ENCODE results near the gene PSMB4.
"Not testable (repeated sequence)": the region's sequence is repeated elsewhere in the genome, so short reads cannot be mapped to it uniquely, and the experiment has no call there.

Gene PSMB4

GRCh38 chr1:151386002-151386401 is 13.4 kb upstream of the PSMB4 start:
- no peak for DNase-seq (ENCODE audit: low read depth in 3 of 3)

DNA sequence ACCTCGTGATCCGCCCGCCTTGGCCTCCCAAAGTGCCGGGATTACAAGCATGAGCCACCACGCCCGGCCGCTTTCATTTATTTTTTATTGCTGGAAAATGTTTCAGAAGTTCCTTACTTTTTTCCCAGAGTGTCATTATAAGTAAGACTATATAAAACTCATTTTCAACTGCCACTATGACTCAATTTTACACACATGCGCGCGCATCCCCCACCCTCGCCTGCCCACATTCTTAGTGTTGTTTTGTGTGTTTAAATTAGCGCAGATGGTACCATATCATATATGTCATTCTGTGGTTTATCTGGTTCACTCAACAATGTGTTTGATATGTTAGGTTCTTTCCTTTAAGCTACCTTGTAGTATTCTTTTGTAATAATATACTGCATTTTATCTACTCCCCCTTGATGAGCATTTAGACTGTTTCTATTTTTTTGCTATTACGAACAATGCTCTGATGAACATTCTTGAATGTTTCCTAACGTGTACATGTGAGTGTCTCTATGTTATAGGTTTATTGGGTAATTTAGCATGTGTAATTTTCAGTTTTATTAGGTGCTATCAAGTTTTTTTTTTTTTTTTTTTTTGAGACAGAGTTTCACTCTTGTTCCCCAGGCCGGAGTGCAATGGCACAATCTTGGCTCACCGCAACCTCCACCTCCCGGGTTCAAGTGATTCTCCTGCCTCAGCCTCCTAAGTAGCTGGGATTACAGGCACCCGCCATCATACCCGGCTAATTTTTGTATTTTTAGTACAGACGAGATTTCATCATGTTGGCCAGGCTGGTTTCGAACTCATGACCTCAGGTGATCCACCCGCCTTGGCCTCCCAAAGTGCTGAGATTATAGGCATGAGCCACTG is 8.9 kb upstream of the PSMB4 start:
- not testable (repeated sequence) for DNase-seq (ENCODE audit: low read depth in 3 of 3)

DNA sequence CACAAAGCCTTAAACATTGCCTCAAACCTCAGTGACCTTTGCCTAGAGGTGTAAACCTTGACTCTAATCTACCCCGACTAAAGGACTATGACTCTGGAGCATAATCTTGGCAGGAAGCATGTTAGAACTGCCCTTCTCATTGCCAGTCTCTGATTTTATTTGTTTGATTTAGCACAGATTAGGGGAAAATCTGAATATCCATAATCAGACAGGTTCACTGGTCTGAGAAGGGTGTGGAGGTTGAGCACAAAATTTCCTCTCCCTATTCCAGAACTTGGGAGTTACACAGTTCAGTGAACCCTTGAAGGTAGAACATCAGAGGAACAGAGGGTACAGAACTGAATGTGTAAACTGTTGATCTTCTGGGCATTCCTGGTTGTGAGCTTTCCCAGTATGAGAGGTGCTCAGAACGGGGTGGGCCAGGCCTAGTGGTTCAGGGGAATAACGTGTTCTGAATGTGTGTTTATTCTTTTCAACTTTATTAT is 8.3 kb upstream of the PSMB4 start:
- no peak for DNase-seq (ENCODE audit: low read depth in 3 of 3)

- no peak for DNase-seq (ENCODE audit: low read depth in 3 of 3)
Measured at GRCh38 chr1:151393583-151393982, 5.8 kb upstream of the PSMB4 start.

DNA sequence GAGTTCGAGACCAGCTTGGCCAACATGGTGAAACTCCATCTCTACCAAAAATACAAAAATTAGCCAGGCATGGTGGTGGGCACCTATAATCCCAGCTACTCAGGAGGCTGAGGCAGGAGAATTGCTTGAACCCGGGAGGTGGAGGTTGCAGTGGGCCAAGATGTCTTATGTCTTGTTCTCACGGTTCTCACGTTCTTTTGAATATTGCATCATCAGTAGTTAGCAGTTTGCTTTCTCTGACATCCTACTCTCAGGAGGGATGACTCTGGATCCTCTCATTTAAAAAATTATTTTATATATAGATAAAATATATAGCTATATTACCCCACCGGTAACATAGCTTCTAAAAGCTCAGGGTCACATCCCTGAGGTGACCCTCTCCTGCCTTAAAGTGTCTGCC is 3.1 kb upstream of the PSMB4 start:
- DNase-seq (ENCODE audit: low read depth in 3 of 3), result not testable (repeated sequence)

DNA sequence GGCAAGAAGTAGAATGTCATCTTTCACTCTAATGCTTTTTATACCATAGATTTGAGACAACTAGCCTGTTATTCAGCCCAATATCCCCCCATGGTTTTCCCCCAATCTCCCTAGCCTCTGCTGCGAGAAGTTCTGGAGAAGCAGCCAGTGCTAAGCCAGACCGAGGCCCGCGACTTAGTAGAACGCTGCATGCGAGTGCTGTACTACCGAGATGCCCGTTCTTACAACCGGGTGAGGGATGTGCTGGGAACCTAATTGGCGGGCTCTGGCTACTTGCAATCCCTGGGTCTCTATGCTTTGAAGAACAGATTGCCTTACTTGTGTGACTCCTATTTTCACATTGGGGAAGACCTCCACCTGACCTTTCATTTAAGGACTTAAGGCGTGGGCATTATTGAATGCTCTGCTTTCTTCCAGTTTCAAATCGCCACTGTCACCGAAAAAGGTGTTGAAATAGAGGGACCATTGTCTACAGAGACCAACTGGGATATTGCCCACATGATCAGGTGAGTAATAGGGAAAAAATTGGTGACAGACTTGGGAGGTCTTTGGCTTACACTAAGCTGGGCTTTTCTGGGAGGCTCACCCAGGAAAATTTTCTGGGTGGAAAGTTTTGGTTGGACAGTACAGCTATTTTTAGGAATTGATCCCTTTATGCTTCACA is 1.9 kb downstream of the PSMB4 start:
- DNase-seq (ENCODE audit: low read depth in 3 of 3), result no peak

DNA sequence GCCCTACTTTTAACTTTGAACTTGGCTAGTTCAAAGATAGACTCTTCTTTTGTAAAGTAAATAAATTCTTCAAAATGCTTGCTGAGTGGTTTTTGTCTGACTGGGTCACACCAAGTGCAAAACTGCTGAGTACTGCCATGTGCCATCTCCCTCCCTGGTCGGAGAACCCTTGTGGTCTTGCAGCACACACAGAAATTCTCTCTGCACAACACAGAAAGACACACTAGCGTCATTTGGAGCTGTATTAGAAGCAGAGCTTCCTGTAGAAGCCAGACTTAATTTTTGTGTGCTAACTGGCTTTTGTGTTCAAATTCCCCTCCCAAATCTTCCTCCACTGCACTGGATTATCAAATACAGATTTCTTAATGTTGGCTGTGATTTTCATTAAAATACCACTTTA is 2.5 kb downstream of the PSMB4 start:
- DNase-seq (ENCODE audit: low read depth in 3 of 3), result no peak

DNA sequence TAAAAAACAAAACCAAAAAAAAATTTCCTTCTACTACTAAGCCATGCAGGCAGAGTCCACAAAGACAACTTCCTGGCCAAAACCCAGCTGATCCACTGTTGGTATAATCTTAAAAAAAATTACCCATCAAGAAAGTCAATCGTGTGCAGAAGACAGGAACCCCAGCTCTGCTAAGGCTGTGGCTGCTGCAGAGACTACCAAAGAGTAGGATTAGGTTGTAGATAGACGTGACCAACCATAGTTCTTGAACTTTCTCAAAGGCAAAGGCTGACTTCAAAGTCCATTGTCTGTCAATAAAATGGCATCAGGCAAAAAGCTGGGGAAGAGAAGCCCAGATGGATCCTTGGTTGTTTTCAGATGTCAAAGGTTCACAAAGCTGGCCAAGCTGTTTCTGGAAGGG is 3.4 kb downstream of the PSMB4 start:
- no peak for DNase-seq (ENCODE audit: low read depth in 3 of 3)

DNA sequence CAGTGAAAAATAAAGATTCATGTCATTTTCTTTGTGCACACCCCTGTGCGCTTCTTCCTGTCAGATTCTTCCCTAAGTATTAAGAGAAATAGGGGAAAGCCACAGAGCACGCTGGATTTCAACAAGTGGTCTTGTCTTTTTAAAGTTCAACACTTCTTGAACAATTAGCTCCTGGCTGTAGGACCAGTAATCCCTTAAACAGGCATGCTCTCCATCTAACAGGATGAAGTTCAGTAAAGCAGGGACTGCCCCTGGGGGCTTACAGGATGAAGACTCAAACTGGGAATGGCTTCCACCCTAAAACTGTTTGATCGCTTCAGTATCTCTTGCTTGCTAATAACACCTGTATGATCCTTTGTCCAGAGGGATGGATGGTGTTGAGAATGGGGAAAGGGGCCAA is 4.2 kb downstream of the PSMB4 start:
- no peak for DNase-seq (ENCODE audit: low read depth in 3 of 3)

DNA sequence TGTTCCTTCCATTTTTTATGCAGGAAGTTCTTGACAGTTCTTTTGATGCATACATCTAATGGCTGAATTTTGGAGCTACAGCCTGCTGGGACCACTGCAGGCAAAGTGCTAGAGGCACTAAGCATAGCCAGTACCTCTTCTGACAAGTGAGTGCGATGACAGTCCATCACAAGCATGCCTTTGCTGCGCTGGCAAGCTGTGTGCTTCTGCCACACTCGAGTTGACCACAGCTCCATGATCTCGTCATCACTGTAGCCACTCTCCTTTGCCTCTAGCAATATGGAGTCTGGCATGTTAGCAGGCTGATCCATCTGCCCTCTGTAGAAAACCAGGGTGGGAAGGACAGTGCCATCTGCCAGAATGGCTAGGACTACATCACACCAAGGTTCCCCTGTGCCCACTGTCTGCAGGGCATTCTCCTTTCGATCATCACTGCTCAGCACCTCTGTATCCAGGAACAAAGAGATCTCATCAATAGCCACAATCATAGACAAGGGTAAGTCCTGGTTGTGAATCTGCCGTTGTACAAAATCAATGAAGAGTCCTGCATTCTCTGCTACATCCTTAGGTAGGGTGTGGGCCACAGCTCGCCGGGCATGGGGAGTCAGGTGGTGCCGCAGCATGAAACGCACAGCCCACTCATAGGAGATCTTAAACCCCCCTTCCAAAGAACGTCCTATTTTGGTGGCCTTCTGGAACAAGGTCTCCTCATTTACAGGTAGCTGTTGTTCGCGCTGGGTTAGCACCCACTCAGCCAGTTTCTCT is 6.0 kb downstream of the PSMB4 start:
- no peak for DNase-seq (ENCODE audit: low read depth in 3 of 3)

DNA sequence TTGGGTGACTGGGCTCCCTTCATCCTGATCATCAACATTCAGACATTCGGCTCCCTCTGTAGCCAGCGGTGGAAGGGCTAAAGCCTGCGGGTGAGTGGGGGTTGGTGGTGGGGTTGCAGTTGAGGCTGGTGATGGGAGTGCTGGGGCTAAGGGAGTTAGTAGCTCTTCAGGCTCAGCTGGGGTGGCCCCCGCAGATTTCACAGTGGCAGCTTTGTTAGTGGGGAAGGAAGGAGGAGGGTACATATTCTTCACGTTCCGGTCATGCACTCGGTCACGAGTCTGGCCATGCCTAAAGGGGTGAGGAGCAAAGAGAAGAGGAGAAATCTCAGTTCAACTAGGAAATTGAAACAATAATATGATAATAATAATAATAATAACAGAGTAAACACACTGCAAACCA is 6.8 kb downstream of the PSMB4 start:
- DNase-seq (ENCODE audit: low read depth in 3 of 3), result no peak

GRCh38 chr1:151407304-151407703 is 7.9 kb downstream of the PSMB4 start:
- no peak for DNase-seq (ENCODE audit: low read depth in 3 of 3)

- DNase-seq (ENCODE audit: low read depth in 3 of 3), result no peak
Measured at GRCh38 chr1:151408891-151409290, 9.5 kb downstream of the PSMB4 start.

DNA sequence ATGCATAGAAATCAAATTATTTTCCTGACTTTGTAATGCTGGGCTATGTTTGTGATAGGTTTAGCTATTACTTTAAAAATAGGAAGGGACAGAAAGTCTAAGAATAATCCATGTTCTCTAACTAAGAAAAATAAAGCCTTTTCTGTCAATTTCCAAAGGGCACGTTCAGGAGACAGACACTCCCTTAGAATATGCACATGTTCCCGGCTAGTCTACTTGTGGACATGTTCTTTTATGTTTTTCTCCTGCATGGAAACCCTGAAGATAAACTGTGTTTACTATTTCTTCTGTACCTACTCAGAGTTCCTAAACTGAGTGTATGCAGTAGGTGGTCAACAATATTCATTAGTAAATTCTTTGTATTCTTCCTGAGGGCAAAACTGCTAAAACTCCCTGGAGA is 12.5 kb downstream of the PSMB4 start:
- no peak for DNase-seq (ENCODE audit: low read depth in 3 of 3)

- no peak for DNase-seq (ENCODE audit: low read depth in 3 of 3)
Measured at GRCh38 chr1:151416231-151416630, 16.9 kb downstream of the PSMB4 start.

DNA sequence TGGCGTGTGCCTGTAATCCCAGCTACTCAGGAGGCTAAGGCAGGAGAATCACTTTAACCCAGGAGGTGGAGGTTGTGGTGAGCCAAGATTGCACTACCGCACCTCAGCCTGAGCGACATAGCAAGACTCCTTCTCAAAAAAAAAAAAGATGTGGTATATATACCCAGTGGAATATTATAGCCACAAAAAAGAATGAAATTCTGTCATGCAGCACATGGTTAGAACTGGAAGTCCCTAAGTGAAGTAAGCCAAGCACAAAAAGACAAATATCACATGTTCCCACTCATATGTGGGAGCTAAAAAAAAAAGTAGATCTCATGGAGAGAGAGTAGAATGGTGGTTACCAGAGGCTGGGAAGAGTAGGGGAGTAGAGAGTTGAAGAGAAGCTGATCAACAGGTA is 18.7 kb downstream of the PSMB4 start:
- DNase-seq (ENCODE audit: low read depth in 3 of 3), result no peak

GRCh38 chr1:151419819-151420218 is 20.4 kb downstream of the PSMB4 start:
- DNase-seq (ENCODE audit: low read depth in 3 of 3), result no peak

GRCh38 chr1:151425103-151425502 is 25.7 kb downstream of the PSMB4 start:
- DNase-seq (ENCODE audit: low read depth in 3 of 3), result no peak

DNA sequence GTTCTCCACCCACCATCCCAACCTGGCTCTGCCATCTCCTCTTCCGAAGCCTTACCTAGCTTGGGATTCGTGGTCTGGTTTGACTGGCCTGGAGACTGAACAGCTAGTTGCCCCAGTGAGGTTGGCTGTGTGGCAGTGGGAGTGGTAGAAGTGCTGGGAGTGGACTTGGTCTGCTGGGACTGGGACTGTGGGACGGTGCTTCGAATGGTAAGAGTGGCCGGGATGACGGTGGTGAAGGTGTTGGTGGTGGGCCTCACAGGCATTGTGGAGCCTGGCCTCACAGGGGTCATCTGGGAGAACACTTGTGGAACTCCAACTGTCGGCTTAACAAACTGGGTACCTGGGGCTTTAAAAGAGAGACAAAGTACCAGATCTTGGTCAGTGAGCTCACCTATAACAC is 28.7 kb downstream of the PSMB4 start:
- no peak for DNase-seq (ENCODE audit: low read depth in 3 of 3)

DNA sequence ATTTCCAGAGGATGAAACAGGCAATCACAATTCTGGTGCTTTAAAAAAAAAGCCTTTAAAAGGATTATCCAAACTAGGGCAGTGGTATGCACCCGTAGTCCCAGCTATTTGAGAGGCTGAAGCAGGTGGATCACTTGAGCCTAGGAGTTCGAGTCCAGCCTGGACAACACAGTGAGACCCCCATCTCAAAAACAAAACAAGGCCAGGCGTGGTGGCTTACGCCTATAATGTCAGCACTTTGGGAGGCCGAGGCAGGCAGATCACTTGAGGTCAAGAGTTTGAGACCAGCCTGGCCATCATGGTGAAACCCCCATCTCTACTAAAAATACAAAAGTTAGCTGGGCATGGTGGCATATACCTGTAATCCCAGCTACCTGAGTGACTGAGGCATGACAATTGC is 34.5 kb downstream of the PSMB4 start:
- DNase-seq (ENCODE audit: low read depth in 3 of 3), result not testable (repeated sequence)

- no peak for DNase-seq (ENCODE audit: low read depth in 3 of 3)
Measured at GRCh38 chr1:151435174-151435573, 35.8 kb downstream of the PSMB4 start.

GRCh38 chr1:151436985-151437384 is 37.6 kb downstream of the PSMB4 start:
- no peak for DNase-seq (ENCODE audit: low read depth in 3 of 3)

Data from stimulated activated CD4-positive, alpha-beta T cell treated with anti-CD3 and anti-CD28 coated beads, TNF-alpha, amount 100 ng/mL, for 24 hours (primary cell).